Vagina (tissue), 2 donors: ENCODE data around the gene CENPN. TPM values are rescaled to one million over a fixed set of nuclear protein-coding genes. Genes with fewer than 3 reads are reported as not detected.

Experiments used
- DNase-seq, 2 donors: peaks; one replicate each; pipeline ENCODE4 v3.0.0-alpha.2; 2017; ENCODE audit errors: extremely low spot score in 2 of 2
- H3K27ac ChIP-seq: fragments of 200-600 bp; sonication (generic); one replicate; pipeline ENCODE4 v1.5.1; 2019
- H3K27me3 ChIP-seq: fragments of 200-600 bp; sonication (generic); one replicate; pipeline ENCODE4 v1.5.1; 2019
- H3K36me3 ChIP-seq, 2 donors: fragments of 200-600 bp; sonication (generic); one replicate each; pipeline ENCODE4 v1.5.1; 2017 to 2019
- H3K4me1 ChIP-seq: fragments of 200-600 bp; sonication (generic); one replicate; pipeline ENCODE4 v1.5.1; 2019
- H3K4me3 ChIP-seq, 2 donors: fragments of 200-600 bp; sonication (generic); 1 replicate in 1 of 2; 2 replicates in 1 of 2; pipeline ENCODE4 v1.5.1; 2016 to 2019
- H3K9me3 ChIP-seq: fragments of 200-600 bp; sonication (generic); one replicate; pipeline ENCODE4 v1.5.1; 2019
- CTCF ChIP-seq, 3 experiments: fragments of 450-650 bp in 2 of 3; fragments of 200-600 bp in 1 of 3; sonication (generic) in 1 of 3; IDR thresholded peaks; one replicate each; pipeline ENCODE4 v1.5.1; 2017 to 2019; ENCODE audit warnings: antibody characterized with exemption in 3 of 3, mild to moderate bottlenecking in 2 of 3, moderate library complexity in 2 of 3
- POLR2A ChIP-seq, 2 donors: fragments of 450-650 bp; IDR thresholded peaks; one replicate each; pipeline ENCODE4 v1.6.1; 2017; ENCODE audit warnings: antibody characterized with exemption in 2 of 2, mild to moderate bottlenecking in 2 of 2, moderate library complexity in 2 of 2
- POLR2AphosphoS5 ChIP-seq, 2 donors: sonication (generic); formaldehyde crosslinking; IDR thresholded peaks; one replicate each; pipeline ENCODE4 v1.9.0; 2017; ENCODE audit warnings: antibody characterized with exemption in 2 of 2, mild to moderate bottlenecking in 2 of 2, low read depth in 1 of 2; ENCODE audit not compliant: insufficient read depth in 1 of 2
- intact Hi-C: fragments of 100-400 bp; cut with DNase I; formaldehyde crosslinking; loops from one replicate; pipeline ENCODE4 v1.15.1; 2023
- total RNA-seq: library from RNA; depleted of rRNA; stranded (reverse); fragments of >200 nt; gene quantifications from one replicate; pipeline ENCODE4 v1.2.3, GENCODE V29; 2016

Gene CENPN
- total RNA-seq, 1 donor from 2014 or later, result 8.3 TPM

GRCh38 chr16:81036751-81037350 lies 29.8 kb downstream of the CENPN start:
- intact Hi-C loops, result no loop called here
- no peak for TF ChIP-seq POLR2A (IDR thresholded peaks at IDR 0.05)
- no peak for TF ChIP-seq POLR2AphosphoS5 (IDR thresholded peaks at IDR 0.05; ENCODE audit: insufficient read depth in 1 of 2, low read depth in 1 of 2)
- no peak for TF ChIP-seq CTCF (IDR thresholded peaks at IDR 0.05)
- peaks cover 0 to 8% of the 10 kb centered on the region in 2 donors for H3K36me3 ChIP-seq
- no peaks in the 10 kb centered on the region for H3K9me3 ChIP-seq
- H3K27ac ChIP-seq, result peak overlapping the region; percentile 51
- H3K27me3 ChIP-seq, result no peaks in the 10 kb centered on the region
- H3K4me1 ChIP-seq, result peaks cover 30% of the 10 kb centered on the region
- H3K4me3 ChIP-seq, result peak overlapping the region; percentile 65 to 99
- DNase-seq, result no peak

- no peak overlapping the region for H3K4me3 ChIP-seq
- no peak for DNase-seq
- H3K27ac ChIP-seq, result no peak overlapping the region
- H3K36me3 ChIP-seq, result peaks cover 0 to 41% of the 10 kb centered on the region in 2 donors
- peaks cover 30% of the 10 kb centered on the region for H3K4me1 ChIP-seq
- H3K27me3 ChIP-seq, result no peaks in the 10 kb centered on the region
- intact Hi-C loops, result no loop called here
- no peaks in the 10 kb centered on the region for H3K9me3 ChIP-seq
- no peak for TF ChIP-seq CTCF (IDR thresholded peaks at IDR 0.05)
- TF ChIP-seq POLR2A (IDR thresholded peaks at IDR 0.05), result no peak
- TF ChIP-seq POLR2AphosphoS5 (IDR thresholded peaks at IDR 0.05; ENCODE audit: insufficient read depth in 1 of 2, low read depth in 1 of 2), result no peak
Observed at GRCh38 chr16:81040131-81040530, 33.1 kb downstream of the CENPN start.

DNA sequence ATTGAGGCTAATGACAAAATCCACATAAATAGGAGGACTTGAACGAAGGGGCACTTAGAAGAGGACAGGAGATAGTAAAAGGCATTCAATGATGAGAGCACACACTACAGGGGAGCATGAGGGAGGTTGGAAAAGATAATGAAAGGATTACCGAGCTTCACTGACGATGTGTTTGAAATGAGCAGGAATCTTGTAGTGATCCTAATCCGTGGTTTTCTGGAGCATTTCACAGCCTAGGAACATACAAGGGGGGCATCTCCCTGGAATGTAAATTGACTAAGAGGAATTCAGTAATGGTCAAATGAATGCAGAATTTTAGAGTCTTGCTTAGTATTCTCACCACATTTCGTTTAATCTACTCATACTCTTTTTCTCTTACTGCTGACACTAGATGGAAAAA lies 33.8 kb downstream of the CENPN start:
- H3K27ac ChIP-seq, result no peak overlapping the region
- H3K4me1 ChIP-seq, result peaks cover 27% of the 10 kb centered on the region
- intact Hi-C loops, result no loop called here
- TF ChIP-seq CTCF (IDR thresholded peaks at IDR 0.05) (no peak), POLR2AphosphoS5 (IDR thresholded peaks at IDR 0.05; ENCODE audit: insufficient read depth in 1 of 2, low read depth in 1 of 2) (no peak), POLR2A (IDR thresholded peaks at IDR 0.05) (no peak)
- peaks cover 0 to 48% of the 10 kb centered on the region in 2 donors for H3K36me3 ChIP-seq
- DNase-seq, result no peak
- no peaks in the 10 kb centered on the region for H3K9me3 ChIP-seq
- H3K4me3 ChIP-seq, result no peak overlapping the region
- no peaks in the 10 kb centered on the region for H3K27me3 ChIP-seq

- Histone ChIP-seq H3K36me3 (peaks cover 0 to 50% of the 10 kb centered on the region in 2 donors), H3K27ac (no peak overlapping the region), H3K4me3 (no peak overlapping the region), H3K27me3 (no peaks in the 10 kb centered on the region), H3K4me1 (peaks cover 23% of the 10 kb centered on the region), H3K9me3 (no peaks in the 10 kb centered on the region)
- no peak for DNase-seq
- intact Hi-C loops, result no loop called here
- TF ChIP-seq POLR2AphosphoS5 (IDR thresholded peaks at IDR 0.05; ENCODE audit: insufficient read depth in 1 of 2, low read depth in 1 of 2) (no peak), POLR2A (IDR thresholded peaks at IDR 0.05) (no peak), CTCF (IDR thresholded peaks at IDR 0.05) (no peak)
Observed at GRCh38 chr16:81041696-81042095, 34.7 kb downstream of the CENPN start.

DNA sequence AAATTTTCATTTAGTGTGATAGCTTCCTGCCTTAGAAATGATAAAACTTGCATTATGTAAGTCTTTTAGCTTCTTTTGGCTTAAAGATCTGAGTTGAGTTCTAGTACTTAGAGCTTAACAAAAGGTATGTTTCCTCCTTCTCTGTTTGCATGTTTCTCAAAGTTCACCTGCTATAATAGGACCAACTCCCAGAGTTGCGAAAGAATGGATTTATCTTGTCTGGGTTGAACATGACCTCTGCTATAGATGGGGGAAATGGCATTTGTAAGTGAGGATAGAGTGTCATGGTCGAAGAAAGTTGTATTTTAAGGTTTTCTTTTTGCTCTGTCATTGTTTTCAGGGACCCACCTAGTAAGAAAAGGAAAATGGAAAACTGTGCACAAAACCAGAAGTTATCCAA lies 35.8 kb downstream of the CENPN start:
- no peak overlapping the region for H3K4me3 ChIP-seq
- H3K9me3 ChIP-seq, result no peaks in the 10 kb centered on the region
- H3K27ac ChIP-seq, result no peak overlapping the region
- H3K27me3 ChIP-seq, result no peaks in the 10 kb centered on the region
- DNase-seq, result no peak
- peaks cover 12% of the 10 kb centered on the region for H3K4me1 ChIP-seq
- intact Hi-C loops, result no loop called here
- H3K36me3 ChIP-seq, result peaks cover 0 to 50% of the 10 kb centered on the region in 2 donors
- no peak for TF ChIP-seq CTCF (IDR thresholded peaks at IDR 0.05)
- no peak for TF ChIP-seq POLR2A (IDR thresholded peaks at IDR 0.05)
- no peak for TF ChIP-seq POLR2AphosphoS5 (IDR thresholded peaks at IDR 0.05; ENCODE audit: insufficient read depth in 1 of 2, low read depth in 1 of 2)
